Activated CD4-positive, alpha-beta memory T cell treated with anti-CD3 and anti-CD28 coated beads for 36 hours (primary cell): ENCODE results near the gene ENPP4. TPM values are rescaled to one million over a fixed set of nuclear protein-coding genes. Genes with fewer than 3 reads are reported as not detected.
"Not testable (repeated sequence)": the region's sequence is repeated elsewhere in the genome, so short reads cannot be mapped to it uniquely, and the experiment has no call there.

Experiments used
- CTCF ChIA-PET: fragments of 350-600 bp; sonication (Branson Sonifier 250); formaldehyde crosslinking; loops from one replicate; lab custom pipeline; 2021; ENCODE audit warnings: antibody characterized with exemption, inconsistent platforms; lab: Charles Lee
- POLR2A ChIA-PET: fragments of 350-600 bp; sonication (Branson Sonifier 250); formaldehyde crosslinking; loops from one replicate; lab custom pipeline; 2021; ENCODE audit warnings: antibody characterized with exemption; lab: Charles Lee
- DNase-seq: peaks from one replicate; pipeline ENCODE4 v3.0.0-alpha.2; 2020
- H3K27ac Mint-ChIP-seq: one replicate; pipeline ENCODE4 v1.8.0; 2021; ENCODE audit warnings: mixed read lengths
- H3K27me3 Mint-ChIP-seq: one replicate; pipeline ENCODE4 v1.8.0; 2021; ENCODE audit warnings: mixed read lengths
- H3K36me3 Mint-ChIP-seq: one replicate; pipeline ENCODE4 v1.8.0; 2021; ENCODE audit warnings: mixed read lengths
- H3K4me1 Mint-ChIP-seq: one replicate; pipeline ENCODE4 v1.8.0; 2021; ENCODE audit warnings: low read depth, mixed read lengths
- H3K4me3 Mint-ChIP-seq: one replicate; pipeline ENCODE4 v1.8.0; 2021; ENCODE audit warnings: mild to moderate bottlenecking, mixed read lengths
- H3K9me3 Mint-ChIP-seq: one replicate; pipeline ENCODE4 v1.8.0; 2021; ENCODE audit warnings: mixed read lengths
- intact Hi-C: fragments of 100-400 bp; cut with micrococcal nuclease; formaldehyde crosslinking; loops from one replicate; pipeline ENCODE4 v1.15.1; 2023
- total RNA-seq, 2 experiments: library from RNA; stranded (reverse); gene quantifications; one replicate each; pipeline ENCODE4 v1.2.3, GENCODE V29; 2021

ENPP4 gene
- total RNA-seq, 2 experiments from 2014 or later = 8.5 to 8.8 TPM

DNA sequence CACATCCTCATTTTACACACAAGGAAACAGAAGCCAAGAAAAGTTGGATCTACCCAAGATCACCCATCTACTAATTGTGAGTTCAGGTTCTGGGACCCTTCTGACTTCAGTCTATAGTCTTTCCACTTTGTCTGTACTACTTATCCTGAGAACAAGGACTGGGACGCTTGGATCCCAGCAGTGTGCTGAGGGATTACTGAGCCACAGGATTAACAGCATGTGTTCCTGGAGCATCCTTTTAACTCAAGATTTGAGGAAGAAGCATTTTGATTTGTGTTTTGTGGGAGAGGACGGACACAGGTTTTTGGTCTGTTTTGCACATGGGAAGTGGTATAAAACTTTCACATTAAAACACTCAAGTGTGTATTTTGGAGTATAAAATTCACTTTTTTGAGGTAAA is 4.4 kb downstream of the ENPP4 start:
- H3K9me3 Mint-ChIP-seq = no peaks in the 10 kb centered on the region
- CTCF ChIA-PET = no interaction called here
- intact Hi-C loops = no loop called here
- H3K36me3 Mint-ChIP-seq = no peaks in the 10 kb centered on the region
- POLR2A ChIA-PET = no interaction called here
- no peak overlapping the region for H3K27ac Mint-ChIP-seq
- DNase-seq = no peak
- no peak overlapping the region for H3K4me3 Mint-ChIP-seq
- peaks cover 24% of the 10 kb centered on the region for H3K4me1 Mint-ChIP-seq
- H3K27me3 Mint-ChIP-seq = no peaks in the 10 kb centered on the region

DNA sequence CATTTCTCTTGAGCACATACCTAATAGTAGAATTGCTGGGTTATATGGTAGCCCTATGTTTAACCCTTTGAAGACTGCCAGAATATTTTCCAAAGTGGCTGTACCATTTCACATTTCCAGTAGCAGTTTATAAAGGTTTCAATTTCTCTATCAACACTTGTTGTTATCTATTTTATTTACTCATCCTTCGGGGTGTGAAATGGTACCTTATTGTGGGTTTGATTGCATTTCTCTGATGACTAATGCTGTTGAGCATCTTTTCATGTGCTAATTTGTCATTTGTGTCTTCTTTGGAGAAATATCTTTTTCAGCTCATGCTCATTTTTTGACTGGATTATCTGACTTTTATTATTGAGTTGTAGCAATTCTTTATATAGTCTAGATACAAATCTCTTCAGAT is 5.4 kb downstream of the ENPP4 start:
- H3K27ac Mint-ChIP-seq = no peak overlapping the region
- CTCF ChIA-PET = no interaction called here
- POLR2A ChIA-PET = no interaction called here
- intact Hi-C loops = no loop called here
- H3K4me3 Mint-ChIP-seq = no peak overlapping the region
- H3K4me1 Mint-ChIP-seq = peaks cover 24% of the 10 kb centered on the region
- no peaks in the 10 kb centered on the region for H3K9me3 Mint-ChIP-seq
- no peak for DNase-seq
- no peaks in the 10 kb centered on the region for H3K36me3 Mint-ChIP-seq
- no peaks in the 10 kb centered on the region for H3K27me3 Mint-ChIP-seq

DNA sequence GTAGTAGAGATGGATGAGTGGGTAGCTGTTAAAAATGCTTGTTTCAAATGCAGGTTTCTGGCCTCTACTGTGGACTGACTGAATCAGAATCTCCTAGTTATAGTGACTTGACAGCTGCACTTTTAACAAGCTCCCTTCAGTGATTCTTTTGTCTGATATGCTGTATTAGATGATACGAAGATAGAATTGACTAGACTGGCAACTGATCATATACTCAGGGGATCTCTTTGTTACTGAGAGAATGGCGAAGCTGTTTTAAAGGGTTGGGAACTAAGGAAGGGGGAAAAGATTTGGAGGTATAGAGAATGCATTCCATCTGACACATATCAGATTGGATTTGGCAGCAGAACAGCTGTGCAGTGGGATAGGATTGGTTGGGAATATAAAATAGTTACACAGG is 7.0 kb downstream of the ENPP4 start:
- intact Hi-C loops = no loop called here
- Mint-ChIP-seq H3K36me3 (no peaks in the 10 kb centered on the region), H3K4me1 (peaks cover 20% of the 10 kb centered on the region), H3K27me3 (no peaks in the 10 kb centered on the region), H3K9me3 (no peaks in the 10 kb centered on the region), H3K27ac (no peak overlapping the region), H3K4me3 (no peak overlapping the region)
- POLR2A ChIA-PET = no interaction called here
- DNase-seq = no peak
- CTCF ChIA-PET = interaction anchor here (1.5 kb wide), 1 partner anchor 47 kb away, joined by 6 read pairs; no protein-coding TSS in a partner anchor

DNA sequence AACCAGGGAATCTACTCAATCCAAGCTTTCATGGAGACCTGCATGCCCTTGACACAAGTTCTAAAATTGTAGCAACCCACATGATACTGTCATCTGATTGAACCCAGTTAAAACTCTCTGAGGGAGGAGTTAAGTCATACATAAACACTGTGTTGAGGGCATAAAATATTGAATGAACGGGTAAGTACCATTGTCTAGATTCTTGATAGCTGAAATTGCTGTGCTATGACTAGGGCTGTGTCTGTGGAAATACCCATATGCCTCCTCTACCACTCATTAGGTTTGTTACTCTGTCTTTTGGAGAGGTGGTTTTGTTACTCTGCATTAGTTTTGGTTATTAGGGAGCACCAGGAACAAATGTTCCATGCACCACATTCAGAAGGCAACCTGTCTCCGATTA is 7.6 kb downstream of the ENPP4 start:
- Mint-ChIP-seq H3K36me3 (no peaks in the 10 kb centered on the region), H3K4me1 (peaks cover 19% of the 10 kb centered on the region), H3K27me3 (no peaks in the 10 kb centered on the region), H3K27ac (no peak overlapping the region), H3K4me3 (no peak overlapping the region), H3K9me3 (no peaks in the 10 kb centered on the region)
- CTCF ChIA-PET = interaction anchor here (0.6 kb wide), 1 partner anchor 8 kb away, joined by 3 read pairs; the partner anchor contains the start of gene ENPP4
- DNase-seq = no peak
- POLR2A ChIA-PET = no interaction called here
- intact Hi-C loops = no loop called here

- ChIA-PET POLR2A (no interaction called here), CTCF (interaction anchor here (0.6 kb wide), 1 partner anchor 9 kb away, joined by 3 read pairs; the partner anchor contains the start of gene ENPP4)
- peaks cover 3% of the 10 kb centered on the region for H3K36me3 Mint-ChIP-seq
- no peak overlapping the region for H3K4me3 Mint-ChIP-seq
- no peaks in the 10 kb centered on the region for H3K9me3 Mint-ChIP-seq
- no peak for DNase-seq
- H3K27me3 Mint-ChIP-seq = no peaks in the 10 kb centered on the region
- intact Hi-C loops = no loop called here
- no peak overlapping the region for H3K27ac Mint-ChIP-seq
- H3K4me1 Mint-ChIP-seq = peaks cover 16% of the 10 kb centered on the region
Measured at GRCh38 chr6:46138281-46138680, 8.5 kb downstream of the ENPP4 start.

GRCh38 chr6:46144270-46144669 is 14.5 kb downstream of the ENPP4 start:
- intact Hi-C loops = no loop called here
- Mint-ChIP-seq H3K4me1 (no peaks in the 10 kb centered on the region), H3K27ac (no peak overlapping the region), H3K4me3 (no peak overlapping the region), H3K9me3 (no peaks in the 10 kb centered on the region), H3K36me3 (peaks cover 6% of the 10 kb centered on the region), H3K27me3 (no peaks in the 10 kb centered on the region)
- CTCF ChIA-PET = no interaction called here
- no peak for DNase-seq
- POLR2A ChIA-PET = no interaction called here

DNA sequence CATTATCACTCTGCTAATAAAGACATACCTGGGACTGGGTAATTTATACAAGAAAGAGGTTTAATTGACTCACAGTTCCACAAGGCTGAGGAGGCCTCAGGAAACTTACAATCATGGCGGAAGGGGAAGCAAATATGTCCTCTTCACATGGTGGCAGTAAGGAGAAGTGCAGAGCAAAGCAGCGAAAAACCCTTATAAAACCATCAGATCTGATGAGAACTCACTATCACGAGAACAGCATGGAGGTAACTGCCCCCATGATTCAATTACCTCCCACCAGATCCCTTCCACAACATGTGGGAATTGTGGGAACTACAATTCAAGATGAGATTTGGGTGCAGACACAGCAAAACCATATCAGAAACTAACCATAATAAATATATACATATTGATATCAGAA is 19.3 kb downstream of the ENPP4 start:
- POLR2A ChIA-PET, H3K9me3 Mint-ChIP-seq, H3K4me1 Mint-ChIP-seq, H3K27me3 Mint-ChIP-seq, H3K27ac Mint-ChIP-seq, H3K4me3 Mint-ChIP-seq, intact Hi-C loops, H3K36me3 Mint-ChIP-seq, CTCF ChIA-PET, DNase-seq: not testable (repeated sequence)

DNA sequence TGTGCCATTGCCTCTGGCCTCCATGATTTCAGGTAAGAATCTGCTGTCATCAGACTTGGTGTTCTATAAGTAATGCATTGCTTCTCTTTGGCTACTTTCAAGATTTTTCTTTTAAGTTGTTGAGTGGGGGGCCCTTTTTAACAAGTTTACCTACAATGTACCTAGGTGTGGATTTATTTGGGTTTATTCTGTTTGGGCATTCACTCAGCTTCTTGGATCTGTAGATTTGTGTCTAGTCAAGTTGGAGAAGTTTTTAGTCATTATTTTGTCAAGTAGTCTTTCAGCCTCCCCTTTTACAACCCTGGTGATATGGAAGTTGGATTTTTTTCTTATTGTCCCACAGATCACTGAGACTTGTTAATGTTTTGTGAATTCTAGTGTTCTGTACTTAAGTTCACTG is 26.9 kb downstream of the ENPP4 start:
- ChIA-PET POLR2A (no interaction called here), CTCF (no interaction called here)
- H3K9me3 Mint-ChIP-seq = no peaks in the 10 kb centered on the region
- peaks cover 13% of the 10 kb centered on the region for H3K27me3 Mint-ChIP-seq
- H3K4me1 Mint-ChIP-seq = no peaks in the 10 kb centered on the region
- intact Hi-C loops = no loop called here
- no peak for DNase-seq
- no peaks in the 10 kb centered on the region for H3K36me3 Mint-ChIP-seq
- H3K27ac Mint-ChIP-seq = no peak overlapping the region
- H3K4me3 Mint-ChIP-seq = no peak overlapping the region

GRCh38 chr6:46159229-46159628 is 29.4 kb downstream of the ENPP4 start:
- Mint-ChIP-seq H3K27me3 (peaks cover 17% of the 10 kb centered on the region), H3K36me3 (no peaks in the 10 kb centered on the region), H3K9me3 (no peaks in the 10 kb centered on the region), H3K4me1 (no peaks in the 10 kb centered on the region), H3K4me3 (no peak overlapping the region), H3K27ac (no peak overlapping the region)
- intact Hi-C loops = no loop called here
- POLR2A ChIA-PET = no interaction called here
- DNase-seq = no peak
- CTCF ChIA-PET = no interaction called here

GRCh38 chr6:46160102-46160501 is 30.3 kb downstream of the ENPP4 start:
- DNase-seq = no peak
- Mint-ChIP-seq H3K9me3 (no peaks in the 10 kb centered on the region), H3K36me3 (no peaks in the 10 kb centered on the region), H3K4me1 (no peaks in the 10 kb centered on the region), H3K27ac (no peak overlapping the region), H3K27me3 (peaks cover 18% of the 10 kb centered on the region), H3K4me3 (no peak overlapping the region)
- CTCF ChIA-PET = no interaction called here
- intact Hi-C loops = no loop called here
- POLR2A ChIA-PET = no interaction called here

- H3K27ac Mint-ChIP-seq = no peak within 1 kb of the TSS
- POLR2A ChIA-PET = interaction anchor here (1.2 kb wide), 1 partner anchor 41 kb away, joined by 3 read pairs; the partner anchor contains the start of gene ENPP4
Measured at GRCh38 chr6:46170357-46171289, 40.8 kb downstream of the ENPP4 start, which contains the start of gene ENPP5. Gene ENPP5, minus strand, starts transcription at chr6:46170980. Its CDS starts 2,718 bp downstream, at chr6:46168262.

GRCh38 chr6:46172176-46172575 is 42.4 kb downstream of the ENPP4 start:
- no peak overlapping the region for H3K4me3 Mint-ChIP-seq

More at GRCh38 chr6:46170357-46171289, 40.8 kb downstream of the ENPP4 start, which contains the start of gene ENPP5:
- intact Hi-C loops = loop anchor here (2.0 kb wide), 1 partner anchor 42 kb away; the partner anchor contains the start of gene ENPP4
- peaks cover 35% of the 10 kb centered on the region for H3K27me3 Mint-ChIP-seq
- H3K4me3 Mint-ChIP-seq = peak within 1 kb of the TSS; percentile 71
- DNase-seq = peak; percentile 78
- CTCF ChIA-PET = interaction anchor here (0.6 to 1.2 kb wide), 2 partner anchors 69 to 471 kb away, joined by 3 to 7 read pairs; no protein-coding TSS in a partner anchor
- H3K9me3 Mint-ChIP-seq = no peaks in the 10 kb centered on the region
- H3K36me3 Mint-ChIP-seq = no peaks in the 10 kb centered on the region
- H3K4me1 Mint-ChIP-seq = peaks cover 15% of the 10 kb centered on the region

More at GRCh38 chr6:46172176-46172575, 42.4 kb downstream of the ENPP4 start:
- POLR2A ChIA-PET = interaction anchor here (0.5 to 0.6 kb wide), 2 partner anchors 43 to 730 kb away, joined by 4 to 5 read pairs; no protein-coding TSS in a partner anchor
- intact Hi-C loops = no loop called here
- H3K4me1 Mint-ChIP-seq = peaks cover 15% of the 10 kb centered on the region
- CTCF ChIA-PET = no interaction called here
- H3K27me3 Mint-ChIP-seq = peaks cover 34% of the 10 kb centered on the region
- H3K36me3 Mint-ChIP-seq = no peaks in the 10 kb centered on the region
- no peaks in the 10 kb centered on the region for H3K9me3 Mint-ChIP-seq
- no peak for DNase-seq
- no peak overlapping the region for H3K27ac Mint-ChIP-seq
